Activated CD8-positive, alpha-beta memory T cell treated with anti-CD3 and anti-CD28 coated beads, Interleukin-2, amount 50 U/mL, for 1 hour (primary cell): ENCODE results near the gene ATP1B2.
"Not testable (repeated sequence)": the region's sequence is repeated elsewhere in the genome, so short reads cannot be mapped to it uniquely, and the experiment has no call there.

ENCODE experiments used
- DNase-seq: peaks from one replicate; pipeline ENCODE4 v3.0.0-alpha.2; 2020; ENCODE audit errors: extremely low read depth

ATP1B2 gene

DNA sequence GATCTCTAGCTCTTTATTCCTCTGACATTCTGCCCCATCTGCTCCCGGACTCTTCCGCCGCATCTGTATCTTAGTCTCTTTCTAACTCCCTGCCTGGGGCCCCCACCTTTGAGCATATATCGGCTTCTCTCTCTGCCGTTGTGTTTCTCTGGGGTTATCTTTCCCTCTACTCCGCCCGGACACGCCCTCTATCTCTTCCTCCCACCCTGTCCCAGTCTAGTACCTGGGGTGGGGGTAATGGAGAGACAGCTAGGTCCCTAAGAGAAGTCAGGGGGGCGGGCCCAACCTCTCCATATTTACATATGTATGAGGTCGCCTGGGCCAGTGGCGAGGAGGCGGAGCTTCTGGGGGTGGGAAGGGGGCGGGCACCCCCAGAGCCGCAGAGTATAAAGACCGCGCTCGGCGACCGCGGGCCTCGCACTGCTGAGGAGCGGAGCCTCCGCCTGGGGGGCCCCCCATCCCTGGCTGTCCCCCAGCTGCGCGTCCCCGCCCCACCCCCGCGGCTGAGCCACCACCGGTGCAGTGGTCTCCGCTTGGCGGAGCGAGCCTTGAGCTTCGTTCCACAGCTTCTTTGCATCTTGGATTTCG is at the start of gene ATP1B2:
ATP1B2 (plus strand) TSS at position 418 of the 588 bp plus-strand sequence. CDS start 593 bp downstream, outside the sequence.
- DNase-seq, result peak; percentile 78

DNA sequence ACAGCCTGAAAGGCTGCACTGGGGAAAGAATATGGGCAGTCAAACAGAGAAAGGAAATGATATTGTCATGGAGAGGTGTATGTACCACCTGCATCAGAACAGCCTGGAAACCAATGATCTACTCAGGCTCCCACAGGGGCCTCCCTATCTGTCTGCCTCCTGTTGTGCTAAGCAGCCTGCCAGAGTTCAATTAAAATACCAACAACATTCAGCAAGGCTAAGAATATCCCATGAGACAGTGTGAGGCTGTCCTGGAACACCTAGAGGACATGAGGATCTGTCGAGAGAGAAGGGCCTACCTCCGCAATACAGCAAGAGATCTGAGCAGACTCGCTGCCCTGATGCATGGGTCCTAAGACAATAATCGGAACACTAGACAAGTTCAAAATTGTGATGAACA is 44.4 kb upstream of the ATP1B2 start:
- no peak for DNase-seq

GRCh38 chr17:7610641-7611040 is 40.1 kb upstream of the ATP1B2 start:
- DNase-seq, result no peak

DNA sequence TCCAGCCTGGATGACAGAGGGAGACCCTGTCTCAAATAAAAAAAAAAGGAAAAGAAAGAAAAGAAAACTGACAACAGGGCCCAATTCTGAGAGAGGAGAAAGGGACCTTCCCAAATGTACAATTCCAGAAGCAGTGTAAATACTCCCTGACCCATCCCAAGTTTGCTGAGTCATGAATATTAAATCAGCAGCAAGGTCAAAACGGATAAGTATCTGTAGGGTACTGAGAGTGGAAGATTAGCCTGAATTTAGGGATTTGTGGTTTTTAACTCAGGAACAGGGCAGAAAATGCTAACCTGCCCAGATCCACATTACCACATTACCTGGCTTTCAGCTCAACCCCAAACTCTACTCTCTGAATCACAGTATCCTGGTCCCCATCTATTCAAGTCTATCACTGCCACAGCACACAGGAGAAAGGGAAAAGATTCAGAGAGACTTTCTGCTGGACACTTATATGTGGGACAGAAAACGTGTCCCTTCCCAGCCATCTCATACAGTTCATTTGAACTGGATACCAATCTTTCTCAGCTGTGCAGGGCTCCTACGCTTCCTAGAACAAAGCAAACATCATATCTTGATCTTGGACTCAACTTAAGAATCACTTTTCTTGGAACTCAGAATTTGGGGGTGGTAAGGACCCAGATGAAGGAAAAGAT is 39.0 kb upstream of the ATP1B2 start:
- DNase-seq, result no peak

DNA sequence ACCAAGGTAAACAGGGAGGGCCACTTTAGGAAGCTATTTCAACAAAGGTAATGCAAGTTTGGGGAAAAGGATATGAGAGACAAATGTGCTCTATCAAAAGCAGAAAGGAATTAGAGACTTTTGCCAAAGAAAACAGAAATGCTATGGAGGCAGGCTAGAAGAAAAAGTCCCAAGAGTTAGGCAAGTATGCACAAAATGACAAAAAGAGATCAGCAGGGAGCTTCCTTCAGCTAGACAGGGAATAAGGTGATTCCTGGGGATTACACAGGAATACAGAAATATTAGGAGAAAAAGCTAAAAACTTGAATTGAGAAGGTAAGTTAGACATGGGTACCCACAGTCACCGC is 38.5 kb upstream of the ATP1B2 start:
- no peak for DNase-seq

DNA sequence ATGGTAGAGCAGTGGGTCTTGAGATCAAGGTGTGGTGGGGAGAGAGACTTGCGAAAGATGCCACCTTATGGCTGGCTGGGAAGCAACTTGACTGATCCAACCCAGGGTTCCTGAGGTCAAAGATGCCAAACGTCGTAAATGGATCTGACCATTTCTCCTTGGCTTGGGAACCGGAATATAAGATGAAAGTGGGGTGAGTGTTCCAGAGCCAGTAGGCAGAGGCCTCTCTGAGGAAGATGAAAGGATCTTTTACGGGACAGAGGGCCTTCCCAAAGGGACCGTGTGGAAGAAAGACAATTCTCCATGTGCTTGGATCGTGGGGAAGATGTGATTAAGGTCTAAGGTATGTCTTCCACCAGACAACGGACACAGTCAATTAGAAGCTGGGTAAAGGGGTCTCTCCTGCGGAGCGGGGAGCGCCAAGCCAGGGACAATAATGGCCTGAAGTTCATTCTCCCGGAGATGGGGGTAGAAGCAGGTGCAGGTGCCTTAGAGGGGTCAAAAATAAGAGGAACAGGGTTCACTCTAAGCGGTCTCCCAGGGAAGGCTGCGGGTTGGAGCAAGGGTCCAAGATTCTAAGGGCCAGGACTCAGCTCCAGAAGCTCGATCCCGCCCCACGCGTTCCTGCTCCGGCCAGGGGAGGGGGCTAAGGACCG is 36.8 kb upstream of the ATP1B2 start:
- DNase-seq, result no peak

DNA sequence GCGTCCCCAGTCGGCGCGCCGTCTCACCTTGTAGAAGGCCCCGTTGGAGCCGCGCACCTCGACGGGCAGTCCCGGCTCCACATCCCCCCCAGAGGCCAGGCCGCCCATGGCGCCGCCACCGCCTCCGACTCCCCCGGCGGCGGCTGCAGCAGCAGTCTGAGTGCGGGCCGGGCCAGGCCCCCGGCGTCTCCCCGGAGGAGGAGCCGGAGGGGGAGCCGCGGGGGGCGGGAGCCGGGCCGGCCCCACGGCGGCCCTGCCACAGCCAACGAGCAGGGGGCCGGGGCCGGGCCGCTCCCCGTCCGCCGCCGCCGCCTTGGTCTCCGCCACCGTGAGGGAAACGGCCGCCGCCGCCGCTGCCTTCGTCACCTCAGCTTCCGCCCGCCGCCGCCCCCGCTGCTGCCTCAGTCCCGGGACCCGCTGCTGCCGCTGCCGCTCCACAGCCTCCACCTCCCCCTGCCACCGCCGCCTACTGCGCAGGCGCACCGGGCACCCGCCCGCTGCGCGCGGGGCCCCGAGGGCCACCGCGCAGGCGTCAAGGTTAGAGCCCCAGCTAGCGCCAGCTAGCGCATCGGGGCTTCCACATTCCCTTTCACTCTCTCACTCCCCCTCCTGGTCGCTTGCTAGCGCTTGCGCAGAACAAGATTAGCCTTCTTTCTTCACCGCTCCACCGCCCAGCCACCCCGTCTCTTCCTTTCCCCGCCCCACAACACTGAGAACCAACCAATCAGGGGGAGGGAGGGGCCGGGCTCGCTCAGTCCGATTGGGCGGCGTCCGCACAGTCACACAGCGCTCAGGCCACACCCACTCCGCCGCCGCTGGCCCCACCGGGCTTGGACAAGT is 36.1 kb upstream of the ATP1B2 start, which contains the start of gene FXR2:
FXR2 (minus strand) TSS at position 473 of the 840 bp plus-strand sequence; CDS start at position 108, 365 bp downstream.
- peak; percentile 98 for DNase-seq

GRCh38 chr17:7615265-7615747 is 35.4 kb upstream of the ATP1B2 start:
- DNase-seq, result no peak

DNA sequence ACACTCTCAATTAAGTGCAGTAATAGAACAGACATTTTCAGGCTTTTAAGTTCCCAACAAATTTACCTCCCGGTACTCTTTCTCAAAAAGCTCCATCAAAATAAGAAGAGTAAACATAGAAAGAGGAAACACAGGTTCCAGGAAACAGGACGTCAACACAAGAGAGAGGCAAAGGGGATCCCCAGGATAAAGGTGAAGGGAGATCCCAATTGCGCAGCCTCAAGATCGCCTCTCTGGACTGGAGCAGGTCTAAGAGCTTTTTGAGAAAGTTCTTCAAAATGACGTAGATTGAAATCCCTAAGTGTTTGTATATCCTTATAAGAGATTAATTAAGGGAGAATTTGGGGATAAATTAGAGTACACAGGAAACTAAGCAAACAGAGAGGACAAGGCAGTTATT is 32.1 kb upstream of the ATP1B2 start:
- DNase-seq, result no peak

GRCh38 chr17:7620835-7621234 is 29.9 kb upstream of the ATP1B2 start:
- no peak for DNase-seq

- DNase-seq, result no peak
Observed at GRCh38 chr17:7623661-7624060, 27.1 kb upstream of the ATP1B2 start.

DNA sequence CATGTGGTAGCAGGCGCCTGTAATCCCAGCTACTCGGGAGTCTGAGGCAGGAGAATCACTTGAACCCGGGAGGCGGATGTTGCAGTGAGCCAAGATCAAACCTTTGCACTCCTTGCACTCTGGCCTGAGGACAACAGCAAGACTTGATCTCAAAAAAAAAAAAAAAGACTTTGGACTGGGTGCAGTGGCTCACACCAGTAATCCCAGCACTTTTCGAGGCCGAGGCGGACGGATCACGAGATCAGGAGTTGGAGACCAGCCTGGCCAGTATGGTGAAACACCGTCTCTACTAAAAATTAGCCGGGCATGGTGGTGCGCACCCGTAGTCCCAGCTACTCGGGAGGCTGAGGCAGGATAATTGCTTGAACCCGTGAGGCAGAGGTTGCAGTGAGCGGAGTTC is 25.0 kb upstream of the ATP1B2 start:
- not testable (repeated sequence) for DNase-seq

DNA sequence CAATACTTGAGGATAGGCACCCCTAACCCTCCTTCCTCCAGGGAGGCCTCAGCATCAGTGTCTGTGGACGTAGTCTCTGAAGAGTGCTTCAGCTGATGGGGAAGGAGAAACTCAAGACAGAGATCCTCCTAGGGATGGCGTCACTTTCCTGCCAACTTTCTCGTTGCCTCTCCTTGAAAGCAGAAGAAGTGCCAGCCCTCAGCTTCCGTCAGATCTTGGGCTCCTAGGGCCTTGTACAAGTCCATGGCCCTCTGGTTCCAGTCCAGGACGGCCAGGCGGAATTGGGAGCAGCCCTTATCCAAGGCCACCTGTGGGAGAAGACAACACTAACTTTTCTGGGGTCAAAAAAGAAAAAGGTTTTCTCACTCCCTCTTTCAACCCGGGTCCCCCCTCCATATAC is 24.4 kb upstream of the ATP1B2 start:
- DNase-seq, result no peak

- DNase-seq, result no peak
Observed at GRCh38 chr17:7626956-7627249, 23.8 kb upstream of the ATP1B2 start.

DNA sequence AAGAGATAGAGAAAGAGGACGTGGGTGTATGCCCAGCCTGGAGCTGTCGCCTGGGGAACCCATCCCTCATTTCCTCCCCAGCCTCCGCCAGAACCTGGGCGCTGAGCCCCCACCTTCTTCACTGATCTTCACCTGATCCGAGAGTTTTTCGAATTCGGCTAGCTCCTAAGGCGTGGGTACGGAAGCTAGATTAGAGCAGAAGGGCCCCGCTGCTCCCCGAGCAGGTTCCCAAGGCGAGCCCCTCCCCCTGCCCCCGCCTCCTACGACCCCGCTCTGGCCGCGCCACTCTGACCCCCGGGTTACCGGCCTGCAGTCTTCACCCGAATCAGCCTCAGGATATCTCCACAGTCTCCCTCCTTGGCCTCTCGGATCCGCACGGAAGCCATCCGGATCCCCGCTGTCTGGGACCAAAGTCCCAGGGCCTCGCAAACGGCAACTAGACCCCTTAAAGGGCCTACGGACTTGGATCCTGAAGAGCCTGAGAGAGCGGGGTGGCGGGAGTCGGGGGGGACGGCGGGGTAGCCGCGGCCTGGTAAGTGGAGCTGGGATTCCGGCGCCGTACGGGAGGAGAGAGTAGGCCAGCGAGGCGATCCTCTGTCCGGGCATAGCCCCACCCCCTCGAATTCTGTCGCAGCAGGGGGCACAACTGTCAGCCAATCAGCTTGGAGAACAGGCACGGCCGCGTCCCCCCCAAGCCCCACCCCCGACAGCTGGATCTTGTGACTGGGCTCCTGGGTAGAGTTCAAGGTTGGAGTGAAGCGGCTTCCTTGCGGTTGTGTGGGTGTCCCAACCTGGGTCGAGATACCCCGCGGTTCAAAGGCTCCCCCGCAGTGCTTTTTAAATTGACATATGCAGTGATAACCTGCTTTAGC is 23.2 kb upstream of the ATP1B2 start, which contains the start of gene SAT2:
SAT2 (minus strand) TSS at position 572 of the 872 bp plus-strand sequence; CDS start at position 386, 186 bp downstream.
- DNase-seq, result peak; percentile 64

GRCh38 chr17:7629939-7630571 is 20.7 kb upstream of the ATP1B2 start, which contains the start of gene SHBG:
TSS of gene SHBG (plus strand) at chr17:7630135. CDS start at chr17:7630173, 38 bp downstream.
- DNase-seq, result no peak

DNA sequence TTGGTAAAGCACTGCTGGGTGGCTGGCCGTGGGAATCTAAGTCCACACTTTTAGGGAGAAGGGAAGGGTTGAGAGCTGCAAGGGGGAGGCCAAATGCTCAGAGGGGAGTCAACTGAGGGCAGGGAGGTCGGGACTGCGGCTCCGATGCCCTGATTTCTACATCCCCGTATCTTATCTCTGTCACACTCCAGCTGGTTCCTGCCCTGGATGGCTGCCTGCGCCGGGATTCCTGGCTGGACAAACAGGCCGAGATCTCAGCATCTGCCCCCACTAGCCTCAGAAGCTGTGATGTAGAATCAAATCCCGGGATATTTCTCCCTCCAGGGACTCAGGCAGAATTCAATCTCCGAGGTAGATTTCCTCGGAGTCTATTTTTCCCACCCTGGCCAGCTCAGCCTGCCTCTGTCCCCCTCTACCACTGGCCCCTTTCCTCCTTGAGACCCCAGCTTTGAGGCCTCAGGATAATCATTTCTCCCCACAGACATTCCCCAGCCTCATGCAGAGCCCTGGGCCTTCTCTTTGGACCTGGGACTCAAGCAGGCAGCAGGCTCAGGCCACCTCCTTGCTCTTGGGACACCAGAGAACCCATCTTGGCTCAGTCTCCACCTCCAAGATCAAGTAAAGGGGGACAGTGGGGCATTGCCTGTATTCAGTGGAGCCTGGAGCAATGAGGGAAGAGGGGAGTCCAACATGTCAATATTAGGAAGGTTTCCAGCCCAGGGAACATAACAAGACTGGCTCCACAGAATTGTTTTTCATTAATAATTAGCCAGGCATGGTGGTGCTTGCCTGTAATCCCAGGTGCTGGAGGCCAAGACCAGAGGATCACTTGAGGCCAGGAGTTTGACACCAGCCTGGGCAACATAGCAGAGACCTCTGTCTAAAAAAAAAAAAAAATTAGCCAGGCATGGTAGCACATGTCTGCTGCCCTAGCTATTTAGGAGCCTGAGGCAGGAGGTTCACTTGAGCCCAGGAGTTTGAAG is 19.0 kb upstream of the ATP1B2 start:
- no peak for DNase-seq

GRCh38 chr17:7632492-7632894 is 18.2 kb upstream of the ATP1B2 start:
- no peak for DNase-seq

- no peak for DNase-seq
Observed at GRCh38 chr17:7633093-7633492, 17.6 kb upstream of the ATP1B2 start.
